Coronary artery (tissue), 2 donors: ENCODE results near the gene BAD.

Source experiments
- DNase-seq: peaks from one replicate; pipeline ENCODE4 v3.0.0-alpha.2; 2017; ENCODE audit warnings: low spot score
- H3K27ac ChIP-seq, 2 donors: fragments of 200-600 bp; sonication (generic); one replicate each; pipeline ENCODE4 v1.5.1; 2016 to 2019
- H3K4me3 ChIP-seq: fragments of 200-600 bp; sonication (generic); 2 replicates; pipeline ENCODE4 v1.5.1; 2016; ENCODE audit warnings: mild to moderate bottlenecking, moderate library complexity
- CTCF ChIP-seq: fragments of 200-600 bp; sonication (generic); IDR thresholded peaks from one replicate; pipeline ENCODE4 v1.5.1; 2019; ENCODE audit warnings: antibody characterized with exemption

The BAD gene

GRCh38 chr11:64224151-64224890, 60.1 kb downstream of the BAD start:
- peak; percentile 74 for DNase-seq
- H3K27ac ChIP-seq, result no peak overlapping the region
- no peak overlapping the region for H3K4me3 ChIP-seq
- no peak for TF ChIP-seq CTCF

DNA sequence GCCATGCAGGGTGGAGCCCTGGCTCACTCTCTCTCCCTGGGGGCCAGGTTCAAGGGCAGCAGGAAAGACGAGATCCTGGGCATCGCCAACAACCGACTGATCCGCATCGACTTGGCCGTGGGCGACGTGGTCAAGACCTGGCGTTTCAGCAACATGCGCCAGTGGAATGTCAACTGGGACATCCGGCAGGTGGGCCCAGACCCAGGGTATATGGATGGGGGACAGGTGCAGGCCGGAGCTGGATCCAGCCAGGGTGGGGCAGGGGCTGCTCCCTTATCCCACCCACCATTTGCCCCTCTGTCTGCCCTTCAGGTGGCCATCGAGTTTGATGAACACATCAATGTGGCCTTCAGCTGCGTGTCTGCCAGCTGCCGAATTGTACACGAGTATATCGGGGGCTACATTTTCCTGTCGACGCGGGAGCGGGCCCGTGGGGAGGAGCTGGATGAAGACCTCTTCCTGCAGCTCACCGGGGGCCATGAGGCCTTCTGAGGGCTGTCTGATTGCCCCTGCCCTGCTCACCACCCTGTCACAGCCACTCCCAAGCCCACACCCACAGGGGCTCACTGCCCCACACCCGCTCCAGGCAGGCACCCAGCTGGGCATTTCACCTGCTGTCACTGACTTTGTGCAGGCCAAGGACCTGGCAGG, 61.3 kb downstream of the BAD start:
- Histone ChIP-seq H3K27ac (no peak overlapping the region), H3K4me3 (no peak overlapping the region)
- DNase-seq, result no peak
- TF ChIP-seq CTCF, result no peak

DNA sequence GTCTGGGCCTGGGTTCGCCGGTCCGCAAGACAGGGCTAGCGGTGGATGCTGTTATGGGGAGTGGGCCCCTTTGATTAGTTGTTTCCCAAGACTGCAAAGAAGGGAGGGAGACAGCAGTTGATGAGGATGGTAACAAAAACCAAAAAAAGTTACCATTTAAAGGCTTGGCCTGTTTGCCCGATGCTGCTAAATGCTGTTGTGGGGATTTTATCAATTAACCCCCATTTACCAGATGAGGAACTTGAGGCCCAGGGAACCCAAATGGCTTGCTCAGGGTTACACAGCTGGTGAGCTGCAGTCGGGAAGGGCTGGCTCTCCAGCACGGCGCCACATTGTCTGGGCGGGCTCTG, 61.8 kb downstream of the BAD start:
- no peak overlapping the region for H3K4me3 ChIP-seq
- DNase-seq, result no peak
- no peak for TF ChIP-seq CTCF
- no peak overlapping the region for H3K27ac ChIP-seq

DNA sequence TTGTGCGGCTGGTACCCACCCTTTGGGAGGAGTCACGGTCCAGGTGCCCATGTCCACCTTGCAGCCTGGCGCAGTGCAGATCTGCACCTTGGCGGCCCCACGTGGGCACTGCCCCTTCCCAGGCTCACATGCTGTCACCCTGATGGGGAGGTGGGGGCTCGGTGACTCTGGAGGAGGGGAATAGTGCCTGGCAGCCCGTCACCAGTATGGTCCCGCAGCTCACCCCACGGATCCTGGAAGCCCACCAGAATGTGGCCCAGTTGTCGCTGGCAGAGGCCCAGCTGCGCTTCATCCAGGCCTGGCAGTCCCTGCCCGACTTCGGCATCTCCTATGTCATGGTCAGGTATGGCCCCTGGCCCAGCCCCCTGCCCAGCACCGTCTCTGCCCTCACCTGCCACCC, 63.7 kb downstream of the BAD start:
- DNase-seq, result no peak
- no peak overlapping the region for H3K4me3 ChIP-seq

DNA sequence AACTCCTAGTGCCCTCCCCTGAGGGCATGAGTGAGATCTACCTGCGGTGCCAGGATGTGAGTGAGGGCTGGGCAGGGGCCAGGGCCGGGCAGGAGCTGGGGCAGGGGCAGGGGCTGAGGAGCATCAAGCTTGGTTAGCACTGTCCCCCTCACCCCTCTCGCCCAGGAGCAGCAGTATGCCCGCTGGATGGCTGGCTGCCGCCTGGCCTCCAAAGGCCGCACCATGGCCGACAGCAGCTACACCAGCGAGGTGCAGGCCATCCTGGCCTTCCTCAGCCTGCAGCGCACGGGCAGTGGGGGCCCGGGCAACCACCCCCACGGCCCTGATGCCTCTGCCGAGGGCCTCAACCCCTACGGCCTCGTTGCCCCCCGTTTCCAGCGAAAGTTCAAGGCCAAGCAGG, 64.2 kb downstream of the BAD start:
- TF ChIP-seq CTCF, result no peak
- no peak for DNase-seq
- no peak overlapping the region for H3K4me3 ChIP-seq
- no peak overlapping the region for H3K27ac ChIP-seq

More for the DNA sequence above, 63.7 kb downstream of the BAD start:
- TF ChIP-seq CTCF, result no peak
- H3K27ac ChIP-seq, result no peak overlapping the region
